Skeletal muscle tissue (tissue), 4 donors: ENCODE data around the gene AP4B1. TPM values are rescaled to one million over a fixed set of nuclear protein-coding genes. Genes with fewer than 3 reads are reported as not detected.

Experiments
- H3K27ac ChIP-seq: one replicate; pipeline ENCODE4 v1.7.0; 2013; ENCODE audit warnings: mild to moderate bottlenecking, low read depth, low read length, inconsistent platforms
- H3K27me3 ChIP-seq, 3 donors: one replicate each; pipeline ENCODE4 v1.7.0; 2013; ENCODE audit warnings: low read length in 3 of 3; ENCODE audit not compliant: control insufficient read depth in 3 of 3, insufficient read depth in 3 of 3
- H3K36me3 ChIP-seq, 3 donors: one replicate each; pipeline ENCODE4 v1.7.0; 2013; ENCODE audit warnings: low read length in 3 of 3; ENCODE audit not compliant: control insufficient read depth in 3 of 3, insufficient read depth in 3 of 3
- H3K4me1 ChIP-seq, 3 donors: one replicate each; pipeline ENCODE4 v1.7.0; 2013; ENCODE audit warnings: low read length in 3 of 3, mild to moderate bottlenecking in 3 of 3; ENCODE audit not compliant: control insufficient read depth in 3 of 3, insufficient read depth in 3 of 3
- H3K4me3 ChIP-seq, 3 donors: one replicate each; pipeline ENCODE4 v1.7.0; 2013; ENCODE audit warnings: low read length in 3 of 3
- H3K9ac ChIP-seq, 3 donors: one replicate each; pipeline ENCODE4 v1.7.0; 2013; ENCODE audit warnings: low read length in 3 of 3, mild to moderate bottlenecking in 3 of 3, moderate library complexity in 2 of 3, low read depth in 1 of 3
- H3K9me3 ChIP-seq, 3 donors: one replicate each; pipeline ENCODE4 v1.7.0; 2013; ENCODE audit warnings: low read length in 3 of 3; ENCODE audit not compliant: control insufficient read depth in 3 of 3
- total RNA-seq: library from RNA; depleted of rRNA; stranded (reverse); fragments of >200 nt; gene quantifications from one replicate; pipeline ENCODE4 v1.2.3, GENCODE V29; 2014
- donor health status: Osteomylitis.

The AP4B1 gene
- total RNA-seq, 1 donor from 2014 or later, result 16.7 TPM

DNA sequence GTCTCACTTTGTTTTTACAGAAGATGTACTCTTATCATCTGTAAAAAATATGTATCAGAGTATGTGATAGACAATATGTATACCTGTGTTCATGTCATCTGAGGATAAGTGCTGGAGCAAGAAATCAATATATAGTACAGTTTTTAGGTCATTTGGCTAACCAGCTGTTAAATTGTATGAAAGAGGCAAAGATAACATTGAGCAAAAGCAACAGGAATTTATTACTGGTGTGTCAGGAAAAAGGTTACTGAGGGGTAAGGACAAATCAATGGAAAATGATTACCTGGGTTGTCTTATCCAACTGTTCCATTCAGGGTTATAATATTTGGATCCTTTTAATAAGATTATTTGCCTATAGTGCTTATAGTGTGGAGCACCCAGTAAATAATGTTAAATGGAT is 29.4 kb upstream of the AP4B1 start:
- no peak overlapping the region for H3K27ac ChIP-seq
- H3K27me3 ChIP-seq, result no peaks in the 10 kb centered on the region
- no peak overlapping the region for H3K4me3 ChIP-seq
- no peaks in the 10 kb centered on the region for H3K9me3 ChIP-seq
- peak overlapping the region in 1 of 3 donors; percentile 26 for H3K9ac ChIP-seq
- H3K36me3 ChIP-seq, result no peaks in the 10 kb centered on the region
- H3K4me1 ChIP-seq, result peaks cover 21 to 40% (median 25%) of the 10 kb centered on the region in 3 donors

- Histone ChIP-seq H3K36me3 (no peaks in the 10 kb centered on the region), H3K27ac (peak overlapping the region; percentile 93), H3K9ac (peak overlapping the region in 2 of 3 donors; percentile 95 to 97), H3K4me1 (peaks cover 17 to 47% (median 32%) of the 10 kb centered on the region in 3 donors), H3K4me3 (peak overlapping the region in 2 of 3 donors; percentile 33 to 34), H3K9me3 (no peaks in the 10 kb centered on the region), H3K27me3 (no peaks in the 10 kb centered on the region)
These were observed 26.9 kb upstream of the AP4B1 start for GRCh38 chr1:113931451-113931851.

- peak overlapping the region; percentile 93 for H3K27ac ChIP-seq
- no peaks in the 10 kb centered on the region for H3K9me3 ChIP-seq
- H3K27me3 ChIP-seq, result no peaks in the 10 kb centered on the region
- H3K4me1 ChIP-seq, result peaks cover 17 to 47% (median 32%) of the 10 kb centered on the region in 3 donors
- H3K9ac ChIP-seq, result peak overlapping the region; percentile 94 to 97 (median 95)
- H3K36me3 ChIP-seq, result no peaks in the 10 kb centered on the region
- H3K4me3 ChIP-seq, result peak overlapping the region; percentile 84 to 99 (median 90)
These were observed 26.0 kb upstream of the AP4B1 start for GRCh38 chr1:113930499-113931161.

- peak overlapping the region; percentile 93 for H3K27ac ChIP-seq
- H3K36me3 ChIP-seq, result no peaks in the 10 kb centered on the region
- peak overlapping the region; percentile 84 to 99 (median 90) for H3K4me3 ChIP-seq
- H3K9ac ChIP-seq, result peak overlapping the region; percentile 94 to 97 (median 95)
- peaks cover 17 to 47% (median 32%) of the 10 kb centered on the region in 3 donors for H3K4me1 ChIP-seq
- no peaks in the 10 kb centered on the region for H3K27me3 ChIP-seq
- H3K9me3 ChIP-seq, result no peaks in the 10 kb centered on the region
These were observed 25.3 kb upstream of the AP4B1 start for GRCh38 chr1:113929750-113930498.

GRCh38 chr1:113928941-113929749 is 24.5 kb upstream of the AP4B1 start, which contains the start of gene HIPK1:
TSS of gene HIPK1 (plus strand) at chr1:113929324.
- Histone ChIP-seq H3K4me1 (peaks cover 15 to 47% (median 32%) of the 10 kb centered on the region in 3 donors), H3K9me3 (no peaks in the 10 kb centered on the region), H3K9ac (peak within 1 kb of the TSS; percentile 94 to 97 (median 95)), H3K36me3 (no peaks in the 10 kb centered on the region), H3K4me3 (peak within 1 kb of the TSS; percentile 86 to 99 (median 99)), H3K27me3 (no peaks in the 10 kb centered on the region), H3K27ac (peak within 1 kb of the TSS; percentile 93)

DNA sequence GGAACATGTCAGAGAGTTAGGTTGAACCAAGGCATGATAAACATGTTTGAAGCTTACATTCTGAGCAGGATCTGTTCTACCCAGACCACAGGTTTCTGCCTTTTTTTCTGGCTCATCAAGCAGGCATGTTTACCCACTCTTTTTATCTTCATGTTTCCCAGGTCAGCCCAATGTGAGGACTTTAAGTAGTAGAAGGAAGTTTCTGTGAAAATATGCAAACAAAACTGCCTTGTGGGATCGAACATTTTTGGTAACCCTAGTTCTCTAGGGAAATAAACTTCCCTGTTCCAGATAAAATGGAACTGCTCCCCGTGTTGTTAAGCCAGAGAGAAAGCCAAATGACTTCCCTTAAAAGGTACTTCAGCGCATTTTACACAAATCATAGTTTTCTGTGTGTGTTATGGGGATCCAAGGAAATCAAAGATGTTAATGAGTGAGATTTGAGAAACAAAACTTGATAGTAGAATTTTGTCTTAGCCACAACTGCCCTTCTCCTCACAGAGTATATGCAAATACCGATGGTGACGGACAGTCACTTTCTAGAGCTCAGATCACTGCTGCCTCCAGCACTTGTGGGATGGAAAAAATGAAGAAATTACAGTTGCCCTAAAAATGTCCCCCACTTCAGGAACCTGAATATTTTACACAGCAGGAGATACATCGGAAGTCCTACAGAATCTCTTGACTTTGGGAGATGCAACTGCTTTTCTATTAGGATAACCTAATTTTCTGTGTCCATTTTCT is 23.8 kb upstream of the AP4B1 start:
- peak overlapping the region; percentile 86 to 99 (median 99) for H3K4me3 ChIP-seq
- H3K27ac ChIP-seq, result peak overlapping the region; percentile 93
- H3K27me3 ChIP-seq, result no peaks in the 10 kb centered on the region
- peak overlapping the region; percentile 86 to 95 (median 89) for H3K9ac ChIP-seq
- no peaks in the 10 kb centered on the region for H3K9me3 ChIP-seq
- no peaks in the 10 kb centered on the region for H3K36me3 ChIP-seq
- peaks cover 13 to 43% (median 32%) of the 10 kb centered on the region in 3 donors for H3K4me1 ChIP-seq

DNA sequence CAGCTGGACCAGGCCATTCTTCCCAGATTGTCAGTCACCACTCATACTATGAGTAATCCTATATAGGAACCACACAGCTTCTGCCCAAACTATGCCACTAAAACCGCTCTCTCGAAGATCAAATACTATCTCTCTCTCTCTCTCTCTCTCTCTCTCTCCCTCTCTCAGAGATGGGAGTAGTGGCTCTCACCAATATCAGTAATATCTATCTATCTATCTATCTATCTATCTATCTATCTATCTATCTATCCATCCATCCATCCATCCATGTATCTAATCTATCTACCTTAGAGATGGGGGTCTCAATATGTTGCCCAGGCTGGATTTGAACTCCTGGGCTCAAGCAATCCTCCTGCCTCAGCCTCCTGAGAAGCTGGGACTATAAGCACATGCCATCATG is 19.9 kb upstream of the AP4B1 start:
- Histone ChIP-seq H3K27ac (no peak overlapping the region), H3K36me3 (no peaks in the 10 kb centered on the region), H3K27me3 (no peaks in the 10 kb centered on the region), H3K9ac (no peak overlapping the region), H3K4me3 (no peak overlapping the region), H3K4me1 (peaks cover 0 to 14% (median 7%) of the 10 kb centered on the region in 3 donors), H3K9me3 (no peaks in the 10 kb centered on the region)

GRCh38 chr1:113922957-113923356 is 18.4 kb upstream of the AP4B1 start:
- no peaks in the 10 kb centered on the region for H3K36me3 ChIP-seq
- H3K9me3 ChIP-seq, result no peaks in the 10 kb centered on the region
- H3K4me1 ChIP-seq, result peaks cover 0 to under 1% (median 0%) of the 10 kb centered on the region in 3 donors
- no peak overlapping the region for H3K4me3 ChIP-seq
- H3K27ac ChIP-seq, result no peak overlapping the region
- no peaks in the 10 kb centered on the region for H3K27me3 ChIP-seq
- no peak overlapping the region for H3K9ac ChIP-seq

GRCh38 chr1:113918243-113918642 is 13.6 kb upstream of the AP4B1 start:
- H3K9me3 ChIP-seq, result no peaks in the 10 kb centered on the region
- no peaks in the 10 kb centered on the region for H3K36me3 ChIP-seq
- no peak overlapping the region for H3K27ac ChIP-seq
- H3K9ac ChIP-seq, result no peak overlapping the region
- peaks cover 2 to 3% (median 2%) of the 10 kb centered on the region in 3 donors for H3K4me1 ChIP-seq
- H3K4me3 ChIP-seq, result no peak overlapping the region
- H3K27me3 ChIP-seq, result no peaks in the 10 kb centered on the region
